IMR-90 (cell line): Measurements from ENCODE around the gene SLC46A3. TPM values are rescaled to one million over a fixed set of nuclear protein-coding genes. Genes with fewer than 3 reads are reported as not detected.

Source experiments
- ATAC-seq: fragments of 200-7000 bp; cut with Tn5 transposase; 2 replicates; pipeline ENCODE4 v1.9.1; 2020; ENCODE audit warnings: low read depth, mild to moderate bottlenecking, moderate library complexity
- BruUV-seq: library from RNA; stranded (reverse); fragments of 400-500 nt; replicated peaks from 2 replicates; lab custom pipeline; 2021; lab: Mats Ljungman, UMichigan
- CTCF ChIA-PET: fragments of 300-600 bp; formaldehyde crosslinking; extraction: SDS; loops from one replicate; lab custom pipeline; 2021; ENCODE audit warnings: antibody characterized with exemption; lab: Yijun Ruan, JAX
- POLR2A ChIA-PET: fragments of 300-600 bp; sonication (Branson Sonifier 250); formaldehyde crosslinking; loops from one replicate; lab custom pipeline; 2022; ENCODE audit warnings: antibody characterized with exemption; ENCODE audit not compliant: unreplicated experiment; lab: Charles Lee
- DNase-seq: peaks from one replicate; pipeline ENCODE4 v3.0.0; 2013
- H2AFZ ChIP-seq: replicated peaks from 2 replicates; pipeline ENCODE3; 2013; ENCODE audit warnings: low read length, mild to moderate bottlenecking; ENCODE audit not compliant: poor library complexity
- H2AK5ac ChIP-seq: 2 replicates; pipeline ENCODE4 v1.6.1; 2013; ENCODE audit warnings: low read depth, low read length, inconsistent platforms
- H2AK9ac ChIP-seq: replicated peaks from 2 replicates; pipeline ENCODE3; 2013; ENCODE audit warnings: mild to moderate bottlenecking, low read depth, low read length, moderate library complexity; ENCODE audit not compliant: poor library complexity
- H2BK120ac ChIP-seq: 2 replicates; pipeline ENCODE4 v1.6.1; 2013; ENCODE audit warnings: low read depth, low read length, inconsistent platforms
- H2BK15ac ChIP-seq: 3 replicates; pipeline ENCODE4 v1.6.1; 2013; ENCODE audit warnings: low read depth, low read length, inconsistent platforms
- H2BK20ac ChIP-seq: 2 replicates; pipeline ENCODE4 v1.6.1; 2013; ENCODE audit warnings: low read depth, mild to moderate bottlenecking, inconsistent platforms, low read length, moderate library complexity
- H2BK5ac ChIP-seq: 2 replicates; pipeline ENCODE4 v1.6.1; 2013; ENCODE audit warnings: mild to moderate bottlenecking, low read depth, low read length, inconsistent platforms; ENCODE audit not compliant: poor library complexity, severe bottlenecking
- H3K14ac ChIP-seq: replicated peaks from 2 replicates; pipeline ENCODE4 v1.6.1; 2013; ENCODE audit warnings: low read depth, low read length, inconsistent platforms
- H3K18ac ChIP-seq: 2 replicates; pipeline ENCODE4 v1.6.1; 2013; ENCODE audit warnings: low read depth, low read length, control low read depth
- H3K23ac ChIP-seq: 2 replicates; pipeline ENCODE4 v1.6.1; 2013; ENCODE audit warnings: low read depth, low read length, inconsistent platforms
- H3K27ac ChIP-seq: 2 replicates; pipeline ENCODE4 v1.5.1; 2013; ENCODE audit warnings: mild to moderate bottlenecking, control low read depth, low read length; ENCODE audit not compliant: insufficient read depth
- H3K27me3 ChIP-seq: 2 replicates; pipeline ENCODE4 v1.6.1; 2013; ENCODE audit warnings: low read length; ENCODE audit not compliant: control insufficient read depth, insufficient read depth
- H3K36me3 ChIP-seq: 2 replicates; pipeline ENCODE4 v1.6.1; 2013; ENCODE audit warnings: low read length, mixed read lengths; ENCODE audit not compliant: control insufficient read depth, insufficient read depth
- H3K4ac ChIP-seq: 2 replicates; pipeline ENCODE4 v1.6.1; 2013; ENCODE audit warnings: low read depth, low read length, inconsistent platforms
- H3K4me1 ChIP-seq: 2 replicates; pipeline ENCODE4 v1.6.1; 2013; ENCODE audit warnings: low read length, mixed read lengths; ENCODE audit not compliant: control insufficient read depth, insufficient read depth
- H3K4me2 ChIP-seq: 2 replicates; pipeline ENCODE4 v1.6.1; 2013; ENCODE audit warnings: low read depth, mild to moderate bottlenecking, control low read depth, low read length, moderate library complexity
- H3K4me3 ChIP-seq: 2 replicates; pipeline ENCODE4 v1.5.1; 2013; ENCODE audit warnings: low read depth, mild to moderate bottlenecking, control low read depth, low read length, moderate library complexity; ENCODE audit not compliant: insufficient read depth
- H3K56ac ChIP-seq: 2 replicates; pipeline ENCODE4 v1.6.1; 2013; ENCODE audit warnings: low read length, inconsistent platforms; ENCODE audit not compliant: insufficient read depth; ENCODE audit errors: extremely low read depth
- H3K79me1 ChIP-seq, 2 experiments: 2 replicates each; pipeline ENCODE4 v1.6.1; 2013; ENCODE audit warnings: low read length in 2 of 2, inconsistent platforms in 1 of 2, low read depth in 1 of 2
- H3K9ac ChIP-seq: 2 replicates; pipeline ENCODE4 v1.6.1; 2013; ENCODE audit warnings: low read depth, low read length, control low read depth
- H3K9me1 ChIP-seq: 2 replicates; pipeline ENCODE4 v1.6.1; 2013; ENCODE audit warnings: low read length, inconsistent platforms; ENCODE audit not compliant: insufficient read depth
- H3K9me3 ChIP-seq: 2 replicates; pipeline ENCODE4 v1.6.1; 2013; ENCODE audit warnings: low read length; ENCODE audit not compliant: control insufficient read depth, insufficient read depth
- H4K20me1 ChIP-seq: 2 replicates; pipeline ENCODE4 v1.6.1; 2013; ENCODE audit warnings: low read length, inconsistent platforms; ENCODE audit not compliant: insufficient read depth
- H4K5ac ChIP-seq: 2 replicates; pipeline ENCODE4 v1.6.1; 2013; ENCODE audit warnings: mild to moderate bottlenecking, low read depth, low read length, control low read depth
- H4K8ac ChIP-seq, 2 experiments: 2 replicates each; pipeline ENCODE4 v1.6.1; 2013; ENCODE audit warnings: low read depth in 2 of 2, low read length in 2 of 2, control low read depth in 1 of 2, inconsistent platforms in 1 of 2
- H4K91ac ChIP-seq: 2 replicates; pipeline ENCODE4 v1.6.1; 2013; ENCODE audit warnings: low read depth, low read length, inconsistent platforms; ENCODE audit not compliant: insufficient read depth
- BHLHE40 ChIP-seq: fragments of 150-350 bp; IDR thresholded peaks from 2 replicates; pipeline ENCODE4 v1.6.1; 2016; ENCODE audit warnings: mild to moderate bottlenecking, low read depth, low read length
- CEBPB ChIP-seq: IDR thresholded peaks from 2 replicates; pipeline ENCODE4 v1.6.1; 2012; ENCODE audit warnings: low read depth, low read length, improper control_type of control experiment
- CHD1 ChIP-seq: IDR thresholded peaks from 2 replicates; pipeline ENCODE4 v1.6.1; 2012; ENCODE audit warnings: low read depth, low read length, improper control_type of control experiment
- CTCF ChIP-seq: conservative IDR thresholded peaks from 2 replicates; pipeline ENCODE4 v1.5.1; 2012; ENCODE audit warnings: mild to moderate bottlenecking, low read depth, low read length, improper control_type of control experiment
- ELK1 ChIP-seq: fragments of 150-350 bp; IDR thresholded peaks from 2 replicates; pipeline ENCODE4 v1.6.1; 2016; ENCODE audit warnings: low read depth, mild to moderate bottlenecking, low read length, moderate library complexity, borderline replicate concordance
- FOS ChIP-seq: fragments of 150-350 bp; IDR thresholded peaks from 2 replicates; pipeline ENCODE4 v1.6.1; 2016; ENCODE audit warnings: low read depth, low read length
- MAZ ChIP-seq: IDR thresholded peaks from 2 replicates; pipeline ENCODE4 v1.6.1; 2012; ENCODE audit warnings: low read depth, mild to moderate bottlenecking, low read length, improper control_type of control experiment, moderate library complexity, borderline replicate concordance
- MXI1 ChIP-seq: IDR thresholded peaks from 2 replicates; pipeline ENCODE4 v1.6.1; 2012; ENCODE audit warnings: low read depth, mild to moderate bottlenecking, low read length, moderate library complexity, borderline replicate concordance
- NFE2L2 ChIP-seq: fragments of 150-350 bp; IDR thresholded peaks from 2 replicates; pipeline ENCODE4 v1.6.1; 2016; ENCODE audit warnings: low read depth, mild to moderate bottlenecking, low read length
- POLR2A ChIP-seq: IDR thresholded peaks from 2 replicates; pipeline ENCODE4 v1.6.1; 2012; ENCODE audit warnings: mild to moderate bottlenecking, low read depth, low read length
- RAD21 ChIP-seq: IDR thresholded peaks from 2 replicates; pipeline ENCODE4 v1.6.1; 2012; ENCODE audit warnings: low read length, improper control_type of control experiment
- RCOR1 ChIP-seq: IDR thresholded peaks from 2 replicates; pipeline ENCODE4 v1.6.1; 2012; ENCODE audit warnings: mild to moderate bottlenecking, low read length, improper control_type of control experiment; ENCODE audit not compliant: insufficient replicate concordance
- RFX5 ChIP-seq: IDR thresholded peaks from 2 replicates; pipeline ENCODE4 v1.8.0; 2012; ENCODE audit warnings: low read depth, mild to moderate bottlenecking, low read length, moderate library complexity
- SMC3 ChIP-seq: fragments of 150-350 bp; IDR thresholded peaks from 2 replicates; pipeline ENCODE4 v1.6.1; 2016; ENCODE audit warnings: low read depth, mild to moderate bottlenecking, antibody characterized with exemption, low read length, moderate library complexity
- USF2 ChIP-seq: fragments of 150-350 bp; IDR thresholded peaks from 2 replicates; pipeline ENCODE4 v1.6.1; 2017; ENCODE audit warnings: mild to moderate bottlenecking, antibody characterized with exemption, low read length, low read depth
- WGBS, 2 experiments: methylation state at CpG; one replicate each; pipeline versions ENCODE4 v1.1.5 to v1.1.7; 2013; ENCODE audit warnings: missing lambda C conversion rate in 2 of 2; ENCODE audit not compliant: insufficient read length in 1 of 2; ENCODE audit errors: extremely low coverage in 2 of 2; 5-methylcytosine and 5-hydroxymethylcytosine counted together
- dilution Hi-C: fragments of 300-500 bp; cut with HindIII; formaldehyde crosslinking; loops from one replicate; pipeline ENCODE4 v1.14.3; 2018; ENCODE audit warnings: low sequenced_read_pairs; ENCODE audit not compliant: unreplicated experiment
- in situ Hi-C: fragments of 300-500 bp; cut with MboI; formaldehyde crosslinking; loops from 3 replicates; pipeline ENCODE4 v1.14.3; 2019; ENCODE audit warnings: low sequenced_read_pairs, inconsistent platforms, mixed read lengths
- intact Hi-C: fragments of 100-400 bp; cut with micrococcal nuclease; formaldehyde crosslinking; loops from 2 replicates; pipeline ENCODE4 v1.10.0; 2022
- polyA plus RNA-seq, 3 experiments: library from polyadenylated mRNA; depleted of rRNA; stranded (reverse); fragments of >200 nt; gene quantifications; 2 replicates each; pipeline ENCODE4 v1.2.3, GENCODE V29; 2012; ENCODE audit warnings: low replicate concordance in 1 of 3
- total RNA-seq: library from RNA; depleted of rRNA; stranded (reverse); fragments of >200 nt; gene quantifications from 2 replicates; pipeline ENCODE4 v1.2.3, GENCODE V29; 2012

The SLC46A3 gene
- total and polyA plus RNA-seq, 2 of the 4 experiments (the other 2 are of a cell fraction): 0.54 to 0.89 TPM

GRCh38 chr13:28723806-28724205, 5.0 kb upstream of the SLC46A3 start:
- H3K4me3 ChIP-seq: no peak overlapping the region
- H2AK5ac ChIP-seq: no peak overlapping the region
- H2BK20ac ChIP-seq: no peak overlapping the region
- H3K4ac ChIP-seq: no peak overlapping the region
- H3K9ac ChIP-seq: no peak overlapping the region
- no peak overlapping the region for H4K91ac ChIP-seq
- WGBS, 2 experiments: 97% methylated on average over 11 of the region's 22 CpGs; no CpG with 5 or more reads in 1 of the 2 experiments
- H3K79me1 ChIP-seq: no peaks in the 10 kb centered on the region
- no peak overlapping the region for H3K14ac ChIP-seq
- ChIA-PET CTCF (no interaction called here), POLR2A (no interaction called here)
- no TSS peak for BruUV-seq
- no peak overlapping the region for H4K8ac ChIP-seq
- H3K56ac ChIP-seq: no peak overlapping the region
- H3K27ac ChIP-seq: no peak overlapping the region
- in situ Hi-C loops: no loop called here
- no peaks in the 10 kb centered on the region for H3K36me3 ChIP-seq
- dilution Hi-C loops: no loop called here
- TF ChIP-seq RCOR1 (no peak), CEBPB (no peak), FOS (no peak), RFX5 (no peak), BHLHE40 (no peak), POLR2A (no peak), RAD21 (no peak), CTCF (no peak), NFE2L2 (no peak), SMC3 (no peak), CHD1 (no peak), USF2 (no peak), MXI1 (no peak), ELK1 (no peak), MAZ (no peak)
- no peak overlapping the region for H4K5ac ChIP-seq
- H3K27me3 ChIP-seq: no peaks in the 10 kb centered on the region; the same call in 1 of the 2 replicates
- DNase-seq (no peak), ATAC-seq (no peak)
- intact Hi-C loops: no loop called here
- H3K9me1 ChIP-seq: no peaks in the 10 kb centered on the region
- H3K18ac ChIP-seq: no peak overlapping the region
- no peak overlapping the region for H2BK120ac ChIP-seq
- no peak overlapping the region for H2AFZ ChIP-seq
- no peaks in the 10 kb centered on the region for H3K9me3 ChIP-seq
- no peak overlapping the region for H2BK15ac ChIP-seq
- no peak overlapping the region for H2BK5ac ChIP-seq
- H2AK9ac ChIP-seq: no peak overlapping the region
- H3K4me1 ChIP-seq: peaks cover 7% of the 10 kb centered on the region
- no peaks in the 10 kb centered on the region for H4K20me1 ChIP-seq
- H3K23ac ChIP-seq: no peak overlapping the region
- no peak overlapping the region for H3K4me2 ChIP-seq
